ENCODE measurements around the gene MUCL3.
"Not testable (repeated sequence)": the region's sequence is repeated elsewhere in the genome, so short reads cannot be mapped to it uniquely, and the experiment has no call there.

MUCL3 gene

DNA sequence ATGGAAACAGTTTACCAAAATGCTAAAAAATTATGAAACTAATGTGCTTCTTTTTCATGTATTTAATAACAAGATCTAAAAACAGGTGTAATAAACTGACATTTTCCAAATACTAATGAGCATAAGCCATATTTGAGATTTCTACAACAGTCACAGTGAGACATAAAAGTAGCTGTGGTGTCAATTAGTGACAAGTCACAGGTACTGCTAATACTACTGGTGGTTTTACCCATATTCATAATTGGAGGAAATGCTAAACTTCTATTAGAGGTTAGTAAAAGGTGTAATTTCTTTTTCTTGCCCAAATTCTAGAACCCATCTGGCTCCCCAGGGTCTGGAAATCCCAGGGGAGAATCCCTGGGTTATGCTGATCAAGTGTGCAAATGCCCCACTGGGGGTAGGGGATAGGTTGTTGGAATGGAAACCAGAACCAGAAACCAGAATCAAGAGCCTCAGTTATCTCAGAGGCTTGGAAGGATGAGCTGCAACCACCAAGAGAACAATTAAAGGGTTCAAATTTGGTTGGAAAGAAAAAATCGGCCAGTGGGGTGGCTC is 39.8 kb upstream of the MUCL3 start:
- Histone ChIP-seq H3K9me3 (ENCODE audit: control insufficient read depth, insufficient read depth, low read length) (no peaks in the 10 kb centered on the region), H3K4me1 (ENCODE audit: control insufficient read depth, insufficient read depth, low read length) (no peaks in the 10 kb centered on the region), H3K36me3 (ENCODE audit: control insufficient read depth, insufficient read depth, low read length) (peaks cover 43% of the 10 kb centered on the region), H3K4me3 (ENCODE audit: low read depth, low read length) (no peak overlapping the region), H3K27ac (ENCODE audit: low read depth, low read length) (no peak overlapping the region), H3K27me3 (ENCODE audit: control insufficient read depth, insufficient read depth, low read length) (no peaks in the 10 kb centered on the region), H3K9ac (ENCODE audit: low read depth, low read length) (no peak overlapping the region)

DNA sequence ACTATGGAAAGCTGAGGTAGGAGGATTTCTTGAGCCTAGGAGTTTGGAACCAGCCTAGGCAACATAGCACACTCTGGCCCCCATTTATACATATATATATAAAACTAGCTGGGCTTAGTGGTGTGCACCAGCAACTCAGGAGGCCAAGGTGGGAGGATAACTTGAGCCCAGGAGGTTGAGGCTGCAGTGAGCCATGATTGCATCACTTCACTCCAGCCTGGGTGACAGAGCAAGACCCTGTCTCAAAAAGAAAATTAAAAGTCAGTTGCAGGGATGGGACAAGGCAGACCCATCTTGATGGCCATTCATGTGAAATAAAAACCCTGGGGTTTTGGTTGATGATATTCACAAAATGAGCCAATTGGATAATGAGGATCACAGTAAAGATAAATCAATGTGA is 39.3 kb upstream of the MUCL3 start:
- Histone ChIP-seq H3K4me1 (ENCODE audit: control insufficient read depth, insufficient read depth, low read length) (no peaks in the 10 kb centered on the region), H3K9me3 (ENCODE audit: control insufficient read depth, insufficient read depth, low read length) (no peaks in the 10 kb centered on the region), H3K27ac (ENCODE audit: low read depth, low read length) (no peak overlapping the region), H3K4me3 (ENCODE audit: low read depth, low read length) (no peak overlapping the region), H3K36me3 (ENCODE audit: control insufficient read depth, insufficient read depth, low read length) (peaks cover 38% of the 10 kb centered on the region), H3K27me3 (ENCODE audit: control insufficient read depth, insufficient read depth, low read length) (no peaks in the 10 kb centered on the region), H3K9ac (ENCODE audit: low read depth, low read length) (no peak overlapping the region)

DNA sequence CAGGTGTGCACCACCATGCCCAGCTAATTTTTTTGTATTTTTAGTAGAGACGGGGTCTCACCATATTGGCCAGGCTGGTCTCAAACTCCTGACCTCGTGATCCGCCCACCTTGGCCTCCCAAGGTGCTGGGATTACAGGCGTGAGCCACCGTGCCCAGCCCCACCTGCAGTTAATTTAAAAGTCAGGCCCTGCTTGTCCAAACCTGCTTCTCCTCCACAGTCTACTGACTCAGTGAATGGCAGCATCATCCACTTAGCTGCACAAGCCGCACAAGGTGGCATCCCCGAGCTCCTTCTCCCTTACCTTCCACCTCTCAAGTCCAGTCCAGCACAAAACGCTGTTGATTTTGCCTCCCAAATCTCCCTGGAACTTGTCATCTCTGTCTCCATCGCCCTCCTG is 38.6 kb upstream of the MUCL3 start:
- not testable (repeated sequence) for H3K4me3 ChIP-seq (ENCODE audit: low read depth, low read length); H3K4me1 ChIP-seq (ENCODE audit: control insufficient read depth, insufficient read depth, low read length); H3K27me3 ChIP-seq (ENCODE audit: control insufficient read depth, insufficient read depth, low read length); H3K9ac ChIP-seq (ENCODE audit: low read depth, low read length); H3K27ac ChIP-seq (ENCODE audit: low read depth, low read length); H3K9me3 ChIP-seq (ENCODE audit: control insufficient read depth, insufficient read depth, low read length)
- peaks cover 31% of the 10 kb centered on the region for H3K36me3 ChIP-seq (ENCODE audit: control insufficient read depth, insufficient read depth, low read length)

DNA sequence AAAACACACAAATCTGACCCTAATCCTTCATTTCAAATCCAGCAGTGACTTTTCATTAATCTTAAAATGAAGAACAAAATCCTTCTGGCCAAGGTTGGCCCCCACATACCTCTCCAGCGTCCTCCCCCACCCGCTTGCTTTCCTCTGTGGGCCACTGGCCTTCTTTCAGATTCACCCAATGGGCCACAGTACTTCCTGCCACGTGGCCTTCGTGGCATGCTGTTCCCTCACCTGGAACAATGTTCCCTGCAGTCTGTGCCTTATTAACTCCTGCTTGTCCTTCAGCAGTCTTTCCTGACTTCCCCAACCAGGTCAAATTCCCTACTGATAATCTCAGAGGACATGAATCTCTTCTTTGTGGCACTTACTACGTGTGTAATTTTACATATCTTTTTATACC is 38.1 kb upstream of the MUCL3 start:
- H3K9me3 ChIP-seq (ENCODE audit: control insufficient read depth, insufficient read depth, low read length), result no peaks in the 10 kb centered on the region
- H3K27ac ChIP-seq (ENCODE audit: low read depth, low read length), result no peak overlapping the region
- no peak overlapping the region for H3K4me3 ChIP-seq (ENCODE audit: low read depth, low read length)
- H3K4me1 ChIP-seq (ENCODE audit: control insufficient read depth, insufficient read depth, low read length), result no peaks in the 10 kb centered on the region
- H3K36me3 ChIP-seq (ENCODE audit: control insufficient read depth, insufficient read depth, low read length), result peaks cover 26% of the 10 kb centered on the region
- no peaks in the 10 kb centered on the region for H3K27me3 ChIP-seq (ENCODE audit: control insufficient read depth, insufficient read depth, low read length)
- no peak overlapping the region for H3K9ac ChIP-seq (ENCODE audit: low read depth, low read length)

DNA sequence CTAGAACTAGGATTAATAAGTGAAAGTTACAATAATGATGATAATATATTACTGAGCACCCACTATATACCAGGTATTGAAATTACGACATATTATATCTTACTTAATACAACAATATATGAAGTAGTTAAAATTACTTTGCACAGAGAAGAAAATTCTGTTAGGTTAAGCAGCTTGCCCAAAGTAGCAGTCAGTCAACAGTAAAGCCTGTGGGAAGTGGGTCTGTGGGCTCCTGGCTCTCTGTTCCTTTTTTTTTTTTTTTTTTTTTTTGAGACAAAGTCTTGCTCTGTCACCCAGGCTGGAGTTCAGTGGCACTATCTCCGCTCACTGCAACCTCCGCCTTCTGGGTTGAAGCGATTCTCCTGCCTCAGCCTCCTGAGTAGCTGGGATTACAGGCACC is 37.5 kb upstream of the MUCL3 start:
- Histone ChIP-seq H3K36me3 (ENCODE audit: control insufficient read depth, insufficient read depth, low read length) (peaks cover 21% of the 10 kb centered on the region), H3K27me3 (ENCODE audit: control insufficient read depth, insufficient read depth, low read length) (no peaks in the 10 kb centered on the region), H3K9me3 (ENCODE audit: control insufficient read depth, insufficient read depth, low read length) (no peaks in the 10 kb centered on the region), H3K27ac (ENCODE audit: low read depth, low read length) (no peak overlapping the region), H3K9ac (ENCODE audit: low read depth, low read length) (no peak overlapping the region), H3K4me1 (ENCODE audit: control insufficient read depth, insufficient read depth, low read length) (no peaks in the 10 kb centered on the region), H3K4me3 (ENCODE audit: low read depth, low read length) (no peak overlapping the region)

DNA sequence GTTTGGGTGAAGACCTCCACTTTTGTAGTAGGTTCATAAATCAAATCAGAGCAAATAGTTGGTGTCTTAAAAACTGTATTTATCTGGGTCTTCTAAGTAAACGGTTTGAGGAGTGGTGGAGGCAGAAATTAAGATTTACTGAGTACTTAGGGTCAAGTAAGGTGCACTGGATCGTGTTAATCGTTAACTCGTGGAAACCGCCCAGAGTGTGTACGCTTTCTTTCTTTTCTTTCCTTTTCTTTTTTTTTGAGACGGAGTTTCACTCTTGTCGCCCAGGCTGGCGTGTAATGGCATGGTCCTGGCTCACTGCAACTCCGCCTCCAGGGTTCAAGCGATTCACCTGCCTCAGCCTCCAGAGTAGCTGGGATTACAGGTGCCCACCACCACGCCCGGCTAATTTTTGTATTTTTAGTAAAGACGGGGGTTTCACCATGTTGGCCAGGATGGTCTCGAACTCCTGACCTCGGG is 33.4 kb upstream of the MUCL3 start:
- not testable (repeated sequence) for H3K4me1 ChIP-seq (ENCODE audit: control insufficient read depth, insufficient read depth, low read length); H3K27me3 ChIP-seq (ENCODE audit: control insufficient read depth, insufficient read depth, low read length); H3K9ac ChIP-seq (ENCODE audit: low read depth, low read length); H3K9me3 ChIP-seq (ENCODE audit: control insufficient read depth, insufficient read depth, low read length)
- Histone ChIP-seq H3K27ac (ENCODE audit: low read depth, low read length) (peak overlapping the region; percentile 37), H3K4me3 (ENCODE audit: low read depth, low read length) (peak overlapping the region; percentile 95), H3K36me3 (ENCODE audit: control insufficient read depth, insufficient read depth, low read length) (peaks cover 28% of the 10 kb centered on the region)

DNA sequence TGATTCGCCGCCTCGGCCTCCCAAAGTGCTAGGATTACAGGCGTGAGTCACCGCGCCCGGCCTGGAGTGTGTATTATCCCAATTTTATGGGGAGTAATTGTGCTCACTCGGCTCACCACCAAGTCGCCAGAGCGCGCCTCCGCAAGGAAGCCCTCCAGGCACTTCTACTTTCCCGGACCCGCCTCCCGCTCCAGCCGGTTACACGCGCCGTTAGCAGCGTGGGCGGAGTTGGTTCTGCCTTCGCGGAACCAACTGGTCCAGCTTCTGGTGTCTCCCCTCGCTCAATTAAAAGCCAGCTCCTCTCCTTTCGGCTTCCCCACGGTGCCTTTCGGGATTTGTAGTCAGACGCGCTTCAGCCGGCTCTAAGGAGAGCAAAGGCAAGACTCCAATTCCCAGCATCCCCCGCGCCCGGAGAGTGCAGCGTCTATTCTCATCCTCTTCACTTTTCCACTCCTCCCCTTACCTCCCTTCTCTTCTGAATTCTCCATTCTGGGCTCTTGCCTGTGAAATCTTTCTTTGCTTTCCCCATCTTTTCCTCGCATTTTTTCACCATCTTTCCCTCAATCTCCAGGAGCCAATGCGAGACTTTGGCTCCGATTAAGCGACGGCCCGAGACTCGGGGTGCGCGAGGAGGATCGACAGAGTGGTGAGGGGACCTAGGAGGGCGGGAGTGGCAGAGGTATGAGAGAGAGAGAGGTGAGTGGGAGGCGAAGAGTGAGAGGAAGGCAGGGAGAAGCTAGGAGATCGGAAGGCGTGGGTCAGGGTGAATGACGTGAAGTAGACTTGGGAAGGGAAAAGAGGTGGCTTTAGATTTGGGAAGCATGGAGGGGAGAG is 32.8 kb upstream of the MUCL3 start, which contains the start of gene GTF2H4:
GTF2H4 (plus strand) TSS at position 450 of the 834 bp plus-strand sequence.
- Histone ChIP-seq H3K36me3 (ENCODE audit: control insufficient read depth, insufficient read depth, low read length) (peaks cover 34% of the 10 kb centered on the region), H3K27ac (ENCODE audit: low read depth, low read length) (peak within 1 kb of the TSS; percentile 37)

DNA sequence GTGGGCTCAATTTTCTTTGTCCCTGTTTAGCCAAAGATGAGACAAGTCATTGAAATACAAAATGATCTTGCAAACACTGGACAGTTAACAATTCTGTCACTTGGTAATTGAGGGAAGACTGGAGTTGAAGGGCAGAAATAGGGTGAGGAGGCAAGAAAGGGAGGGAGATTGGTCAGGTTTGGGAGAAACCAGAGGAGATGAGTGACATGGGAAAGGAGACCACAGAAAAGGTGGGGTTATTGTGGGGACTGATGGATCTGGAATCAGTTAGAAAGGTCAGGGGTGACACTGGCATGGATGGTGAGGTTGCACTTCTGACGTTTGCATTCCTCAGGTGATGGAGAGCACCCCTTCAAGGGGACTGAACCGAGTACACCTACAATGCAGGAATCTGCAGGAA is 32.1 kb upstream of the MUCL3 start:
- H3K36me3 ChIP-seq (ENCODE audit: control insufficient read depth, insufficient read depth, low read length), result peaks cover 40% of the 10 kb centered on the region
- no peak overlapping the region for H3K9ac ChIP-seq (ENCODE audit: low read depth, low read length)
- peak overlapping the region; percentile 95 for H3K4me3 ChIP-seq (ENCODE audit: low read depth, low read length)
- H3K4me1 ChIP-seq (ENCODE audit: control insufficient read depth, insufficient read depth, low read length), result peaks cover 6% of the 10 kb centered on the region; the same call in 1 of the 2 replicates
- no peaks in the 10 kb centered on the region for H3K9me3 ChIP-seq (ENCODE audit: control insufficient read depth, insufficient read depth, low read length)
- H3K27me3 ChIP-seq (ENCODE audit: control insufficient read depth, insufficient read depth, low read length), result no peaks in the 10 kb centered on the region
- no peak overlapping the region for H3K27ac ChIP-seq (ENCODE audit: low read depth, low read length)

More for the DNA sequence above, 32.8 kb upstream of the MUCL3 start, which contains the start of gene GTF2H4:
- Histone ChIP-seq H3K4me3 (ENCODE audit: low read depth, low read length) (peak within 1 kb of the TSS; percentile 95), H3K4me1 (ENCODE audit: control insufficient read depth, insufficient read depth, low read length) (no peaks in the 10 kb centered on the region), H3K9me3 (ENCODE audit: control insufficient read depth, insufficient read depth, low read length) (no peaks in the 10 kb centered on the region), H3K27me3 (ENCODE audit: control insufficient read depth, insufficient read depth, low read length) (no peaks in the 10 kb centered on the region), H3K9ac (ENCODE audit: low read depth, low read length) (peak within 1 kb of the TSS; percentile 59)

DNA sequence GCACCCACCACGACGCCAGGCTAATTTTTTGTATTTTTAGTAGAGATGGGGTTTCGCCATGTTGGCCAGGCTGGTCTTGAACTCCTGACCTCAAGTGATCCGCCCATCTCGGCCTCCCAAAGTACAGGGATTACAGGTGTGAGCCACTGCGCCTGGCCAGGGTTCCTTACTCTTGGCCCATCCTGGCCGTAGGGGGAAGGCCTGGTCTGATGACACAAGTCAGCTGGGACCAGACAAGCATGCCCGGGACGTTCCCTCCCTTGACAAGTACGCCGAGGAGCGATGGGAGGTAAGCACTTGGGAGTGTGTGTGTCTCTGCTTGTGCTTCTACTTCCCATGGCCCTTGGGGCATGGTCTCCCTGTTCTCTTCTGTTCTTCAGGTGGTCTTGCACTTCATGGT is 30.3 kb upstream of the MUCL3 start:
- not testable (repeated sequence) for H3K9ac ChIP-seq (ENCODE audit: low read depth, low read length); H3K4me3 ChIP-seq (ENCODE audit: low read depth, low read length); H3K27me3 ChIP-seq (ENCODE audit: control insufficient read depth, insufficient read depth, low read length); H3K27ac ChIP-seq (ENCODE audit: low read depth, low read length); H3K9me3 ChIP-seq (ENCODE audit: control insufficient read depth, insufficient read depth, low read length)
- peaks cover 40% of the 10 kb centered on the region for H3K36me3 ChIP-seq (ENCODE audit: control insufficient read depth, insufficient read depth, low read length)
- peaks cover 18% of the 10 kb centered on the region for H3K4me1 ChIP-seq (ENCODE audit: control insufficient read depth, insufficient read depth, low read length)

DNA sequence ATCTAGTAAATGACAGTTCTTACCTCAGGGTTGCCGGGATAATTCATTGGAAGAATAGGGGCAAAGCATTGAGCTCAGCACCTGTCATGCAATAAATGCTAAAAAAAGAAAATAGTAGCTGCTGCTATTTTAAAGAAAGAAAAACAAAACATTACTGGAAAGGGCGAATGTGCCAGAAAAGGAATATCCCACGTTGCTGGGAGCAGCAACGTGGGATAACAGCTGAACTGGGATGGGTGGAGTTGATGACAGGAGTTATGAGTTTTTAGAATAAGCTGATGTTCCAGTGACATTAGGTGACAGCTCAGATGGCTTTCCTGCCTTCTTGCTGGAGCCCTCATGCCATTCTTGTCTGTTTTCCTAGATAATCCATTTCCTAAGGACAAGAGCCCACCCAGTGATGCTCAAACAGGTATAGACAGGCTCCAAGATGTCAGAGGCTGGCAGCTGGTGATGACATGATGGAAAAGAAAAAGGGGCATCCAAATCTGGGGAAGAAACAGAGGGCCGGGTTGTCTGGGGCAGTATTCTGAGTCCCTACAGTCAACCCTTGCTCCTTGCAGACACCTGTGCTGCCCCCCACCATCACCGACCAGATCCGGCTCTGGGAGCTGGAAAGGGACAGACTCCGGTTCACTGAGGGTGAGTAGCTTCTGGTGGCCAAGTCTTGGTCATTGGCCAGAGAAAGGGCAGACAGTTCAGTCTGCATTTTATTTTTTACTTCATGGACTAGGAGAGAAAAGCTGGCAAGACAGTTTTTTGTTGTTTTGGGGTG is 27.8 kb upstream of the MUCL3 start:
- peaks cover 18% of the 10 kb centered on the region for H3K4me1 ChIP-seq (ENCODE audit: control insufficient read depth, insufficient read depth, low read length)
- H3K27me3 ChIP-seq (ENCODE audit: control insufficient read depth, insufficient read depth, low read length), result no peaks in the 10 kb centered on the region
- H3K27ac ChIP-seq (ENCODE audit: low read depth, low read length), result no peak overlapping the region
- H3K4me3 ChIP-seq (ENCODE audit: low read depth, low read length), result no peak overlapping the region
- peaks cover 60% of the 10 kb centered on the region for H3K36me3 ChIP-seq (ENCODE audit: control insufficient read depth, insufficient read depth, low read length)
- H3K9ac ChIP-seq (ENCODE audit: low read depth, low read length), result no peak overlapping the region
- no peaks in the 10 kb centered on the region for H3K9me3 ChIP-seq (ENCODE audit: control insufficient read depth, insufficient read depth, low read length)

DNA sequence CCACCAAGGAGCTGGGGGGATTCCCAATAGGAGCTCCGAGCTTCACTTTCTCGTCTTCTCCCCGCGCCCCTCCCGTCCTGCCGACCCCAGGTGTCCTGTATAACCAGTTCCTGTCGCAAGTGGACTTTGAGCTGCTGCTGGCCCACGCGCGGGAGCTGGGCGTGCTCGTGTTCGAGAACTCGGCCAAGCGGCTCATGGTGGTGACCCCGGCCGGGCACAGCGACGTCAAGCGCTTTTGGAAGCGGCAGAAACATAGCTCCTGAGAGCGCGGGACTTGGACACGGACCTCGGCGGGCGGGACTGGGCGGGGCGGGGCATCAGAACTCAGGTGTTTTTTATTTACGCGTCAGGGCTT is 27.1 kb upstream of the MUCL3 start:
- H3K36me3 ChIP-seq (ENCODE audit: control insufficient read depth, insufficient read depth, low read length), result peaks cover 66% of the 10 kb centered on the region
- no peaks in the 10 kb centered on the region for H3K9me3 ChIP-seq (ENCODE audit: control insufficient read depth, insufficient read depth, low read length)
- peak overlapping the region; percentile 83 for H3K4me3 ChIP-seq (ENCODE audit: low read depth, low read length)
- peak overlapping the region; percentile 67 for H3K27ac ChIP-seq (ENCODE audit: low read depth, low read length)
- peaks cover 18% of the 10 kb centered on the region for H3K4me1 ChIP-seq (ENCODE audit: control insufficient read depth, insufficient read depth, low read length)
- H3K9ac ChIP-seq (ENCODE audit: low read depth, low read length), result no peak overlapping the region
- no peaks in the 10 kb centered on the region for H3K27me3 ChIP-seq (ENCODE audit: control insufficient read depth, insufficient read depth, low read length)
